Cardiac atrium fibroblast (primary cell): ENCODE results near the gene DTNB. TPM values are rescaled to one million over a fixed set of nuclear protein-coding genes. Genes with fewer than 3 reads are reported as not detected.

Experiments used
- total RNA-seq: library from RNA; depleted of rRNA; stranded (reverse); fragments of >200 nt; gene quantifications from 2 replicates; pipeline ENCODE4 v1.2.3, GENCODE V29; 2015

The DTNB gene
- 3.4 and 5.4 TPM in 2 replicates for total RNA-seq

GRCh38 chr2:25673300-25674076, at the start of gene DTNB:
Gene DTNB (minus strand): TSS chr2:25673577. CDS start chr2:25652660, 20,917 bp downstream.

GRCh38 chr2:25341753-25342371, 331.5 kb downstream of the DTNB start, which contains the start of gene DNMT3A:
Gene DNMT3A (minus strand): TSS chr2:25341925. CDS start chr2:25313984, 27,941 bp downstream.

Other genes with a start within 250 kb of the DTNB start
- gene ASXL2, start 204.9 kb upstream of the DTNB start, total RNA-seq, result 8.3 and 11.0 TPM in 2 replicates